Epidermal melanocyte (primary cell): ENCODE data around the gene CCDC172.
"Not testable (repeated sequence)": the region's sequence is repeated elsewhere in the genome, so short reads cannot be mapped to it uniquely, and the experiment has no call there.

ENCODE experiments used
- DNase-seq: peaks from one replicate; pipeline ENCODE4 v3.0.0; 2011; ENCODE audit warnings: low spot score; ENCODE audit not compliant: insufficient read length

Gene CCDC172

GRCh38 chr10:116331815-116332214, 7.6 kb downstream of the CCDC172 start:
- DNase-seq: no peak

DNA sequence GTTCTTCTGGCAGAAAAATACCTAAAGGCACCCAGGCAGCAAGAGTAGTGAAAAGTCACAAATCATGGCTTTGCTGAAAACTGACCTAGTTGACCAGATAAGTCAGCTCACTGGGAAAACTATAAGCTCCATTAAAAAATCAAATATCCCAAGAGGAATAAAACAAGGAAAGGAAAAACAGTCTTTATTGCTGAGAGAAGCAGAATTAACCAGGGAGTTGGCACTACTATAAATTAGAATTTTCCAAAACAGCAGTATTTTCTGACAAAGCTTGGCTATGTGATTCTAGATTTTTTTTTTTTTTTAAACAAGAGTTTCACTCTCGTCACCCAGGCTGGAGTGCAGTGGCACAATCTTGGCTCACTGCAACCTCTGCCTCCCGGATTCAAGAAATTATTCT, 12.6 kb downstream of the CCDC172 start:
- no peak for DNase-seq

- DNase-seq: no peak
These were observed 27.9 kb downstream of the CCDC172 start for GRCh38 chr10:116352125-116352524.

- DNase-seq: no peak
These were observed 29.6 kb downstream of the CCDC172 start for GRCh38 chr10:116353817-116354216.

- no peak for DNase-seq
These were observed 31.1 kb downstream of the CCDC172 start for GRCh38 chr10:116355341-116355740.

DNA sequence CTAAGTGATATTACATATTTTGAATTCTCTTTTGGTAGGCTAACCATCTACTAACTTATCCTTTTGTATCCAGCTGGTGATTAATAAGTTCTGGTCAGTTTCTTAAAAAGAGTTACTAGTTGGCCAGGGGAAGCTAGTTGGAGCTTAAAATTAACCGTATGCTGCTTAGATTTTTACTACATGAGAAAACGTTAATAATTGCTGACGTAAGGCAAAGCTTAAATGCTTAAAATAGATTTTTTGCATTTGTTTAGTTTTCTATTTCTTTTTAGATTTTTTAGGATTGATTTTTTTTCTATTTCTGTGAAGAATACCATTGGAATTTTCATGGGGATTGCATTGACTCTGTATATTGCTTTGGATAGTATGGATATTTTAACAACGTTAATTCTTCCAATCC, 32.6 kb downstream of the CCDC172 start:
- DNase-seq: no peak

DNA sequence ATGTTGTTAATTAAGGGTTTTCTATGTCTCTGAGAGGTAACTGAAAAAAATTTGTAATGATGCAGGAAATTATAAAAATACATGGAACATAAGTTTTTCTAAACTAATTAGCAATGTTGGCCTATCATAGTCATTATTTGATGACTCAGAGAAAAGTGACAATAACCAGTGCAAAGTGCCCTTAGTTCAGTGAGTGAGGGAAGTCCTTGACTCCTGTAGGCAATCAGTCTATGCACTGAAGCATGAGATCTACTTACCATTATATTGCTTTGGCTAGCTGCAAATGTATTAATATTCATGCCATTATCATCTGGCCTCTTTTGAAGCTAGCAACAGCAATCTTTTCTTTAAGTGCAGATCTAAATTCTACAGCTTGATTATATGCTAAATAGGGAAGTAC, 40.6 kb downstream of the CCDC172 start:
- no peak for DNase-seq

- no peak for DNase-seq
These were observed 47.5 kb downstream of the CCDC172 start for GRCh38 chr10:116371737-116372136.

DNA sequence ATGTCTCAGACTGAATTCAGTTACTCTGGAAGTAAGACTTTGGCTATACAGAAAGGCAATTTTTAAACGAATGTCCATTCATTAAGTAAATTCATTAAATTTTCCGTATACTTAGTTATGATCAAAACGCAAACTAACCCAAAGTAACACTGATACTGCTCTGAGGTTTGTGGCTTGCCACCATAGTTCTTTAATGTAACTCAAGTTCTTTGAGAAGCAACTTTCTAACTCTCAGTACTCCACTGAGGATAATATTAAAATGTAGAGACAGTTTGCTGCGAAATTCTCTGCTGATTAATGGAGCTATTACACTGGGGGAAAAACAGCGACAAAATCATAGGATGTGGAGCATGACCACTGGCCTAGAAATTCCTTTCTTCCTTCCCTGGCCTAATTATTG, 58.0 kb downstream of the CCDC172 start:
- no peak for DNase-seq

- DNase-seq: no peak
These were observed 61.1 kb downstream of the CCDC172 start for GRCh38 chr10:116385311-116385710.

DNA sequence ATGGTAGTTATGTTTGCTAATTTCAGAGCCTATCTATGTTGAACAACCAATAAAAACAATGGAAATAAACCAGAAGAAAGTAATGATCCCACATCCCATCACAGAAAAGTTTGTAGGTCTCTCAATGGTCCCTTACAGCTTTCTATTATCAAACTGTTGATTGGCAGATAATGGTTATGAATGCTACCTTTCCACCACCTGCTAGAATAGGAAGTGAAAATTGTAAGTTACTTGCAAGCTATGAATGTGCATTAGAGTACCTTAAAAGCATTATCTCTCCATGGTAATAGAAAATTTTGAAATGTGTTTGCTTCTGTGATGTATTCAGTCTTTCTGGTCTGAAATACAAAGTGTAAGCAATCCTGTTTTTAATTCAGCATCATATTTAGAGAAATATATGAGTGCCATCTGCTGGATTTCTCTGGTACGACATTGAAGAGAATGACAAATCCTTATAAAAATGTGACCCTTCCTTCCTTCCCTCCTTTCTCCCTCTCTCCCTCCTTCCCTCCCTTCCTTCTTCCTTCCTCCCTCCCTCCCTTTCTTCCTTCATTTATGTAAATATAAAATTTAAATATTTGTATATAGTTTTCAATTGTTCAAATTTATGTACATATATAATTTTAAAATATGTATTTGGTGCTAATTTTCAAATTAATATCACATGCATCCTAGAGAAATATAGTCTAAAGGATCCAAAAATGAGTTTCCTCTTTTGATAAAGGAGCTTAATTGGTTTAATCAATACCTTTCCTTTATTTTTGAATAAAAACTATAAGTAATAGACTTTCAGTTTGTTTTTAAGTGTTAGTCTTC, 62.0 kb downstream of the CCDC172 start:
- no peak for DNase-seq

DNA sequence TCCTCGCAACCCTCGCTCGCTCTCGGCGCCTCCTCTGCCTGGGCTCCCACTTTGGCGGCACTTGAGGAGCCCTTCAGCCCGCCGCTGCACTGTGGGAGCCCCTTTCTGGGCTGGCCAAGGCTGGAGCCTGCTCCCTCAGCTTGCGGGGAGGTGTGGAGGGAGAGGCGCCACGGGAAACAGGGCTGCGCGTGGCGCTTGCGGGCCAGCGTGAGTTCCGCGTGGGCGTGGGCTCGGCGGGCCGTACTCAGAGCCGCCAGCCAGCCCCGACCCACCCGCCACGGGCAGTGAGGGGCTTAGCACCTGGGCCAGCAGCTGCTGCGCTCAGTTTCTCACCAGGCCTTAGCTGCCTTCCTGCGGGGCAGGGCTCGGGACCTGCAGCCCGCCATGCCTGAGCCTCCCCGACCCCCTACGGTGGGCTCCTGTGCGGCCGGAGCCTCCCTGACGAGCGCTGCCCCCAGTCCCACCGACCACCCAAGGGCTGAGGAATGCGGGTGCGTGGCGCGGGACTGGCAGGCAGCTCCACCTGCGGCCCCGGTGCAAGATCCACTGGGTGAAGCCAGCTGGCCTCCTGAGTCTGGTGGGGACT, 69.1 kb downstream of the CCDC172 start:
- not testable (repeated sequence) for DNase-seq

- no peak for DNase-seq
These were observed 71.2 kb downstream of the CCDC172 start for GRCh38 chr10:116395223-116395985.

DNA sequence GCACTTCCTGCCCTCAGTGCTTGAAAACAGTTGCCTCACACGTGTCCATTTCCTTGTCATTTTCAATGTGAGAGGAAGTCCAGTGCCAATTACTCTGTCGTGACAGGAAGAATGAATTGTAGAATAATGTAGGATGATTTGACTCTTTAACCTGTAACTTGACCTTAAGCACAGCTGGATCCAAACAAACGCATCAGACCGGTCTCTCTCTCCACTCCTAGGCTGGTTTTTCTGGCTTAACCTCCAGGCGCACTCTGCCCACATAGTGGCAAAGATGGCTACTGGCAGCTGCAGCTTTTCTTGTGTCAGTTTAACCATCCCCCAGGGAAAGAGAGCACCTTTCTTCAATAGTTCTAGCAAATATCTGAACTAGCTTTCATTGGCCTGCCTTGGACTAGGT, 74.0 kb downstream of the CCDC172 start:
- no peak for DNase-seq

GRCh38 chr10:116402858-116403257, 78.6 kb downstream of the CCDC172 start:
- no peak for DNase-seq

DNA sequence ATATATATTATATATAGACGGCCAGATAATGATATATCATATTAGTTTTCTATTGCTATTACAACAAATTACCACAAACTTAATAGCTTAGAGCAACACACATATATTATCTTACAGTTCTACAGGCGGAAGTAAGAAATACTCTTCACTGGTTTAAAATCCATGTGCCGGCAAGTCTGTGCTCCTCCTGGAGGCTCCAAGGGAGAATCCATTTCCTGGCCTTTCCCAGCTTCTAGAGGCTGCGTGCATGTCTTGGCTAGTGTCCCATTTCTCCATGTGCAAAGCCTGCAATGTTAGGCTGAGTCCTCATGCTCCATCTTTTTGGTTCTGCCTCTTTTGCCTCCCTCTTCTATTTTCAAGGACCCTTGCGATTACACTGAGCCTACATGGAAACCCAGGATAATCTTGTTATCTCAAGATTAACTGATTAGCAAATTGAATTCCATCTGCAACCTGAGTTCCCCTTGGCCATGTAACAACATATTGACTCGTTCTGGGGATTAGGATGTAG, 79.5 kb downstream of the CCDC172 start:
- no peak for DNase-seq

- DNase-seq: no peak
These were observed 84.5 kb downstream of the CCDC172 start for GRCh38 chr10:116408719-116409118.

DNA sequence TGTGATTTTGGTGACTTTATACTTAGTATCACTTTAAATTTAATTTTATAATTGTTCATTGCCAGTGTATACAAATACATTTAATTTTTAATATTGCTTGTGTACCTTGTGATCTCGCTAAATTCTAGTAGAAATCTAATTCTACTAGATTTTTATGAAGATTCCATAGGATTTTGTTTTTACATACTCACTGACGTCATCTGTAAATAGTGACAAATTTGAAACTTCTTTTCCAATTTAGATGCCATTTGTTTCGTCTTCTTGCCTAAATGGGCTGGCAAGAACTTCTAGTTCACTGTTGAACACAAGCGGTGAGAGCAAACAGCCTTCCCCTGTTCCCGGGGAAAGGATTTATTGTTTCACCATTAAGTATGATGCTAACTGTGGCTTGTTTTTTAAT, 86.1 kb downstream of the CCDC172 start:
- DNase-seq: no peak

DNA sequence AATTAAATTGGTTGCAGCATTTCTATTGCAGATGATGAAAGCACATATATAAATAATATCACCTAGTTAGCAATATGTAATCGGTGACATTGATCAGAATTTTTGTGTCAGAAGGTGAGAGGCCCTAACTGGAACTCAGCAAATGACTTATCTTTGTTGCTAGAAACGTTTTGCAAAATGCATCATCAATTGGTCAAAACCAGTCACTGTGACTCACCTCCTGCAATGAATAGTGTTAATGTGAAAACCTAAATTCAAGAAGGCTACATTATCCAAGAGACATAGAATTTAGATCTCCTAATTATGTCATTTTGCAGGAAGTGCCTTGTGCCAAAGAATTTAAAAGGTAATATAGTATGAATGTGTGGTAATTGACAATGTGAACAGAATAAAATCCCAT, 93.6 kb downstream of the CCDC172 start:
- no peak for DNase-seq

DNA sequence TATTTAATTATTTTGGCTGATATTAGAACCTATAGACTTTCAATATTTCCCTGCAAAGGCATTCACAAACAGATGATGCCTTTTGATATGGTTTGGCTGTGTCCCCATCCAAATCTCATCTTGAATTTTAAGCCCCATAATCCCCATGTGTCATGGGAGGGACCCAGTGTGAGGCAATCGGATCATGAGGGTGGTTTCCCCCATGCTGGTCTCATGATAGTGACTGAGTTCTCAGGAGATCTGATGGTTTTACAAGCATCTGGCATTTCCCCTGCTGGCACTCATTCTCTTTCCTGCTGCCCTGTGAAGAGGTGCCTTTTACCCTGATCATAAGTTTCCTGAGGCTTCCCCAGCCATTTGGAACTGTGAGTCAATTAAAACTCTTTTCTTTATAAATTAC, 94.1 kb downstream of the CCDC172 start:
- DNase-seq: no peak

DNA sequence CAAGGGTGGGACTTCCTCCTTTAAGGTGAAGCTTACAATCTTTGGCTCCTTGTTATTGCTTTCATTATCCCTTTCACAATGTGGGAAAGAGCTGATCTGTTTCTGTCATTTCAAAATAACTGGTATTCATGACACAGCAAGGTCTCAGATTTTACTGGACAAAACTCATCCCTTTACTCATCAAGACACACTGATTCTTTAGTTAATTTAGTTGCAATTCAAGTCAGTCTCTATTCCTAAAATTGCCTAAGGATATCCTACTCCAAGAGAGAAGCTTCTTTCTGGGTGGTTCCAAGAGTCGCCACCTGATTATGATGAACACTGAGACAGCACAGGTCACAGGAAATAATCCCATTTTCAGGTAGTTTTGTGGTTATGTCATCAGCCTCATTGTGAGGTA, 97.6 kb downstream of the CCDC172 start:
- DNase-seq: no peak

DNA sequence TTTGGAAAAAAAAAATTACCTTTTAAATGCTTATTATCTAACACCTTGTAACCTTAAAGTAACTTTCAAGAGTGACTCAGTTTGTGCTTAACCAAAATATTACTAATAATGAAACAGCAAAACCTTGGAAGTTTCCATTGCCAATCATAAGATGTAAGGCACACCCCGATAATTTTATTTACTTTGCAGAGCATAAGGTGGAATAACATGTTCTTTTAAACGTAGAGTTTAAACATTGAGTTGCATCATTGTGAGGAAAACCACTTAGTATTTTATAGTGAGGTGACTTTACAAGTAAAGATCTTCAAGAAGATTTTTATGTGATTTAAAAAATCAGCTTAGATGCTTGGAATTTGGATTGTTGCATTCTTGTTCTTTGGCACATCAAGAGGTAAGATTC, 103.4 kb downstream of the CCDC172 start, which contains the start of gene PNLIPRP3:
TSS of gene PNLIPRP3 (plus strand) at position 177 of the 400 bp plus-strand sequence. CDS start at position 343, 166 bp downstream.
- DNase-seq: no peak
